ENCODE results near the gene IQCM.

The IQCM gene

GRCh38 chr4:149831656-149832208 is 16.1 kb upstream of the IQCM start (continued):
- TF ChIP-seq ZNF354C (tag by site-specific recombination; IDR thresholded peaks at IDR 0.05; ENCODE audit: borderline replicate concordance, low read depth) (no peak), ZBTB17 (tag by site-specific recombination; IDR thresholded peaks at IDR 0.05) (no peak)

- H3K4me1 ChIP-seq (ENCODE audit: control insufficient read depth, insufficient read depth, low read length) = no peaks in the 10 kb centered on the region
- H3K27ac ChIP-seq (ENCODE audit: extremely low read depth, low read depth, low read length) = no peak overlapping the region
- H3K36me3 ChIP-seq (ENCODE audit: control insufficient read depth in 2 of 2, insufficient read depth in 1 of 2, low read length in 2 of 2) = no peaks in the 10 kb centered on the region
- CTCF ChIA-PET = no interaction called here
- no peak for TF ChIP-seq ZNF202 (tag by site-specific recombination; IDR thresholded peaks at IDR 0.05; ENCODE audit: borderline replicate concordance)
- no peak for TF ChIP-seq ZBTB10 (tag by site-specific recombination; IDR thresholded peaks at IDR 0.05)
- TF ChIP-seq ZNF280C (tag by site-specific recombination; IDR thresholded peaks at IDR 0.05) = no peak
- TF ChIP-seq ZNF114 (tag by site-specific recombination; IDR thresholded peaks at IDR 0.05) = no peak
- TF ChIP-seq ZNF391 (tag by site-specific recombination; IDR thresholded peaks at IDR 0.05; ENCODE audit: borderline replicate concordance, low read depth) = no peak
- TF ChIP-seq PRDM1 (tag by site-specific recombination; IDR thresholded peaks at IDR 0.05) = no peak
- no peak for TF ChIP-seq PBX3 (CRISPR knock-in tag; IDR thresholded peaks at IDR 0.05)
- TF ChIP-seq ZBTB26 (tag by site-specific recombination; optimal IDR thresholded peaks at IDR 0.05) = no peak
- TF ChIP-seq ZNF670 (tag by site-specific recombination; IDR thresholded peaks at IDR 0.05; ENCODE audit: low read depth) = no peak
- TF ChIP-seq ZNF488 (tag by site-specific recombination; IDR thresholded peaks at IDR 0.05) = no peak
- no peak for TF ChIP-seq ZNF24 (tag by site-specific recombination; IDR thresholded peaks at IDR 0.05)
- TF ChIP-seq WT1 (tag by site-specific recombination; IDR thresholded peaks at IDR 0.05) = no peak
- no peak for TF ChIP-seq BCL11A (tag by site-specific recombination; IDR thresholded peaks at IDR 0.05; ENCODE audit: low read depth)
- no peak for TF ChIP-seq HOXD13 (CRISPR knock-in tag; IDR thresholded peaks at IDR 0.05; ENCODE audit: borderline replicate concordance)
- no peak for TF ChIP-seq GLIS1 (tag by site-specific recombination; IDR thresholded peaks at IDR 0.05)
- TF ChIP-seq ZNF639 (tag by site-specific recombination; IDR thresholded peaks at IDR 0.05) = no peak
- no peak for TF ChIP-seq ZNF560 (tag by site-specific recombination; IDR thresholded peaks at IDR 0.05; ENCODE audit: borderline replicate concordance)
- no peak for TF ChIP-seq ZNF768 (tag by site-specific recombination; IDR thresholded peaks at IDR 0.05)
- no peak for TF ChIP-seq ZSCAN16 (tag by site-specific recombination; IDR thresholded peaks at IDR 0.05)
- no peak for TF ChIP-seq ZNF184 (tag by site-specific recombination; IDR thresholded peaks at IDR 0.05)
- no peak overlapping the region for H3K4me3 ChIP-seq (ENCODE audit: low read depth, low read length)
- no peaks in the 10 kb centered on the region for H3K9me3 ChIP-seq (ENCODE audit: control insufficient read depth, insufficient read depth, low read depth, low read length)
- POLR2A ChIA-PET = no interaction called here
Observed at GRCh38 chr4:149830823-149831222, 15.2 kb upstream of the IQCM start.
